GM12878 (cell line): ENCODE results near the gene PEMT. TPM values are rescaled to one million over a fixed set of nuclear protein-coding genes. Genes with fewer than 3 reads are reported as not detected.

Experiments used
- ATAC-seq: fragments of 200-7000 bp; cut with Tn5 transposase; 3 replicates; pipeline ENCODE4 v1.9.1; 2020; ENCODE audit warnings: mild to moderate bottlenecking, moderate library complexity
- BruUV-seq: library from RNA; stranded (reverse); fragments of 400-500 nt; replicated peaks from 2 replicates; lab custom pipeline; 2021; lab: Mats Ljungman, UMichigan
- CTCF ChIA-PET: fragments of 300-600 bp; sonication (Branson Sonifier 250); formaldehyde crosslinking; extraction: SDS; loops from one replicate; lab custom pipeline; 2021; ENCODE audit warnings: inconsistent platforms; lab: Yijun Ruan, JAX
- POLR2A ChIA-PET: fragments of 350-600 bp; formaldehyde crosslinking; extraction: SDS; loops from one replicate; lab custom pipeline; 2021; ENCODE audit warnings: inconsistent platforms; lab: Charles Lee
- RAD21 ChIA-PET: fragments of 300-600 bp; sonication (Branson Sonifier 250); formaldehyde crosslinking; loops from one replicate; lab custom pipeline; 2023; ENCODE audit warnings: antibody characterized with exemption; ENCODE audit not compliant: unreplicated experiment; lab: Charles Lee
- SMC1A ChIA-PET: fragments of 300-600 bp; sonication (Branson Sonifier 250); formaldehyde crosslinking; loops from one replicate; lab custom pipeline; 2023; ENCODE audit not compliant: unreplicated experiment, uncharacterized antibody; lab: Charles Lee
- DNase-seq: peaks from one replicate; pipeline ENCODE4 v3.0.0-alpha.2; 2011; ENCODE audit warnings: low read depth, low spot score
- FAIRE-seq: peaks from 3 replicates; lab custom pipeline; 2011; peaks lifted over from hg19 to GRCh38; lab: Jason Lieb, UNC
- H2AFZ ChIP-seq: 2 replicates; pipeline ENCODE4 v1.6.0; 2011; ENCODE audit warnings: low read depth, low read length, control low read depth; ENCODE audit not compliant: control insufficient read depth
- H3K27ac ChIP-seq: 2 replicates; pipeline ENCODE4 v1.5.1; 2011; ENCODE audit warnings: control low read depth; ENCODE audit not compliant: control insufficient read depth, insufficient read depth
- H3K27me3 ChIP-seq, 2 experiments: replicated peaks in 1 of 2; 2 replicates each; pipeline versions ENCODE4 v1.6.0 to v1.6.1; 2011; ENCODE audit warnings: low read length in 1 of 2; ENCODE audit not compliant: control insufficient read depth in 2 of 2, insufficient read depth in 2 of 2
- H3K36me3 ChIP-seq, 2 experiments: 2 replicates each; pipeline ENCODE4 v1.5.1; 2011; ENCODE audit warnings: low read length in 1 of 2; ENCODE audit not compliant: control insufficient read depth in 2 of 2, insufficient read depth in 2 of 2
- H3K4me1 ChIP-seq: 2 replicates; pipeline ENCODE4 v1.6.1; 2011; ENCODE audit warnings: mild to moderate bottlenecking, low read length, moderate library complexity, mixed read lengths; ENCODE audit not compliant: control insufficient read depth, insufficient read depth
- H3K4me2 ChIP-seq: 2 replicates; pipeline ENCODE4 v1.6.0; 2011; ENCODE audit warnings: control low read depth; ENCODE audit not compliant: control insufficient read depth, insufficient read depth
- H3K4me3 ChIP-seq: fragments of 200-600 bp; sonication (generic); 2 replicates; pipeline ENCODE4 v1.5.1; 2016
- H3K79me2 ChIP-seq: 2 replicates; pipeline ENCODE4 v1.6.0; 2011; ENCODE audit warnings: low read length; ENCODE audit not compliant: control insufficient read depth, insufficient read depth
- H3K9ac ChIP-seq: 2 replicates; pipeline ENCODE4 v1.8.0; 2011; ENCODE audit warnings: low read length, control low read depth, mixed read lengths; ENCODE audit not compliant: control insufficient read depth, insufficient read depth
- H3K9me3 ChIP-seq: replicated peaks from 3 replicates; pipeline ENCODE4 v1.5.1; 2011; ENCODE audit warnings: mild to moderate bottlenecking, low read length; ENCODE audit not compliant: control insufficient read depth, insufficient read depth
- H4K20me1 ChIP-seq: 2 replicates; pipeline ENCODE4 v1.6.0; 2011; ENCODE audit not compliant: control insufficient read depth, insufficient read depth
- CBX5 ChIP-seq: sonication (generic); IDR thresholded peaks from 2 replicates; pipeline ENCODE4 v1.6.1; 2016; ENCODE audit warnings: low read depth, moderate library complexity, mild to moderate bottlenecking, inconsistent platforms
- CREB1 ChIP-seq: IDR thresholded peaks from 2 replicates; pipeline ENCODE4 v1.6.1; 2012; ENCODE audit warnings: low read depth, mild to moderate bottlenecking, inconsistent platforms
- HCFC1 ChIP-seq: fragments of 150-350 bp; IDR thresholded peaks from 2 replicates; pipeline ENCODE4 v1.6.1; 2014; ENCODE audit warnings: low read length
- HDGF ChIP-seq: fragments of 450-650 bp; IDR thresholded peaks from 2 replicates; pipeline ENCODE4 v1.6.1; 2016; ENCODE audit warnings: antibody characterized with exemption
- IKZF1 ChIP-seq: fragments of 450-650 bp; conservative IDR thresholded peaks from 2 replicates; pipeline ENCODE4 v1.6.1; 2017; ENCODE audit warnings: antibody characterized with exemption, mild to moderate bottlenecking
- POLR2AphosphoS5 ChIP-seq: IDR thresholded peaks from 2 replicates; pipeline ENCODE4 v1.6.1; 2011; ENCODE audit warnings: mild to moderate bottlenecking, low read length, inconsistent platforms
- POU2F2 ChIP-seq: IDR thresholded peaks from 3 replicates; pipeline ENCODE4 v1.6.1; 2011; ENCODE audit warnings: low read depth, mild to moderate bottlenecking, low read length, borderline replicate concordance
- RAD51 ChIP-seq: fragments of 450-650 bp; IDR thresholded peaks from 2 replicates; pipeline ENCODE4 v1.6.1; 2016; ENCODE audit warnings: moderate library complexity, mild to moderate bottlenecking, inconsistent platforms
- RELA ChIP-seq: fragments of 450-650 bp; IDR thresholded peaks from 2 replicates; pipeline ENCODE4 v1.8.0; 2014; ENCODE audit warnings: borderline replicate concordance; ENCODE audit not compliant: partially characterized antibody
- TCF7 ChIP-seq: IDR thresholded peaks from 2 replicates; pipeline ENCODE4 v1.6.1; 2014; ENCODE audit warnings: antibody characterized with exemption, borderline replicate concordance
- WGBS: methylation state at CpG from one replicate; pipeline ENCODE4 v1.1.6; 2016; ENCODE audit warnings: low lambda C conversion rate; ENCODE audit not compliant: insufficient replicate concordance, insufficient coverage; ENCODE audit errors: missing lambda C conversion rate; 5-methylcytosine and 5-hydroxymethylcytosine counted together
- in situ Hi-C: fragments of 300-500 bp; cut with MboI; formaldehyde crosslinking; loops from 9 replicates; pipeline ENCODE4 v1.14.3; 2018; ENCODE audit warnings: mixed read lengths
- intact Hi-C: fragments of 100-400 bp; cut with micrococcal nuclease; formaldehyde crosslinking; loops from one replicate; pipeline ENCODE4 v1.14.2; 2022; ENCODE audit not compliant: unreplicated experiment
- polyA plus RNA-seq, 11 experiments: library from polyadenylated mRNA; depleted of rRNA in 4 of 11; unstranded in 6 of 11; stranded (reverse) in 5 of 11; fragments of >200 nt; fragmentation: Nextera tagmentation in 4 of 11; fragmentation: Illumina TruSeq in 1 of 11; extraction: Ambion mirVana in 4 of 11; extraction: Trizol in 1 of 11; gene quantifications; 1 replicate in 1 of 11; 2 replicates in 10 of 11; pipeline versions ENCODE4 v1.2.1 to v1.2.3, GENCODE V29; 2011 to 2016; ENCODE audit warnings: inconsistent platforms in 2 of 11, missing spikeins in 2 of 11, low read depth in 1 of 11
- total RNA-seq, 4 experiments: library from RNA; depleted of rRNA in 3 of 4; stranded (reverse); fragments of >200 nt in 3 of 4; fragmentation: Illumina TruSeq in 1 of 4; extraction: Trizol in 1 of 4; gene quantifications; 2 replicates each; pipeline versions ENCODE4 v1.2.1 to v1.2.3, GENCODE V29; 2013 to 2021
- TF ChIP-seq, protein P1 (sequence below): IDR thresholded peaks from 2 replicates; pipeline ENCODE4 v1.6.1; 2012; ENCODE audit warnings: low read depth, low read length, improper control_type of control experiment
- TF ChIP-seq, protein P2 (sequence below): IDR thresholded peaks from 2 replicates; pipeline ENCODE4 v1.6.1; 2012; ENCODE audit warnings: low read length, inconsistent platforms
- TF ChIP-seq, protein P3 (sequence below): IDR thresholded peaks from 2 replicates; pipeline ENCODE4 v1.6.1; 2012; ENCODE audit warnings: improper control_type of control experiment, low read depth, low read length; ENCODE audit not compliant: insufficient replicate concordance

PEMT gene
- total and polyA plus RNA-seq, 10 of the 15 experiments (the other 5 are each of a cell fraction or from before 2014, with no cell fraction given): 2.8 to 44.7 (median 25.4) TPM

DNA sequence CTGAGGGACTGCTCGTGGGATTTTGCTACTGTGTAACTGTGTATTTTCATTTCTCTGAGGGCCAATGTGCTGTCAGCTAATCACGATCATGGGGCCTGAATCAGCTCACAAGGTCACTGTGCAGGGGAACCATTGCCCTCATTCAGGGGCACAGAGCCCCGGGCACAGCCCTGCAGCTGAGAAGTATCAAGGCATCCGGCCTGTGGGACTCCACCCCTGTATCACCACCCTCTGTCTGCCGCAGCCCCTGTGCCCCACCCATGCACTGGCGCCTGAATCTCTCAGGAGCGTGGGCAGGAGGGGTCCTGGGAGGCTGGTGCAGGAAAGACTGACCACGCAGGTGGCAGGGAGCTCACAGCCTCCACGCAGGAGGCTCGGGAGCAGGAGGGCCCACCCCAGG, 51.9 kb downstream of the PEMT start:
- Histone ChIP-seq H3K27me3 (no peaks in the 10 kb centered on the region), H3K9me3 (no peaks in the 10 kb centered on the region), H4K20me1 (no peaks in the 10 kb centered on the region; the same call in 1 of the 2 replicates), H3K4me3 (no peak overlapping the region), H3K36me3 (no peaks in the 10 kb centered on the region), H3K27ac (no peak overlapping the region)
- in situ Hi-C loops: no loop called here
- RAD21 ChIA-PET: no interaction called here
- TF ChIP-seq TCF7 (no peak), IKZF1 (no peak), CBX5 (no peak), POLR2AphosphoS5 (no peak), HDGF (no peak), RAD51 (no peak), HCFC1 (no peak), CREB1 (no peak), RELA (no peak), POU2F2 (no peak)
- TF ChIP-seq, protein P1, sequence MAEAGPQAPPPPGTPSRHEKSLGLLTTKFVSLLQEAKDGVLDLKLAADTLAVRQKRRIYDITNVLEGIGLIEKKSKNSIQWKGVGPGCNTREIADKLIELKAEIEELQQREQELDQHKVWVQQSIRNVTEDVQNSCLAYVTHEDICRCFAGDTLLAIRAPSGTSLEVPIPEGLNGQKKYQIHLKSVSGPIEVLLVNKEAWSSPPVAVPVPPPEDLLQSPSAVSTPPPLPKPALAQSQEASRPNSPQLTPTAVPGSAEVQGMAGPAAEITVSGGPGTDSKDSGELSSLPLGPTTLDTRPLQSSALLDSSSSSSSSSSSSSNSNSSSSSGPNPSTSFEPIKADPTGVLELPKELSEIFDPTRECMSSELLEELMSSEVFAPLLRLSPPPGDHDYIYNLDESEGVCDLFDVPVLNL: no peak
- TF ChIP-seq, protein P2, sequence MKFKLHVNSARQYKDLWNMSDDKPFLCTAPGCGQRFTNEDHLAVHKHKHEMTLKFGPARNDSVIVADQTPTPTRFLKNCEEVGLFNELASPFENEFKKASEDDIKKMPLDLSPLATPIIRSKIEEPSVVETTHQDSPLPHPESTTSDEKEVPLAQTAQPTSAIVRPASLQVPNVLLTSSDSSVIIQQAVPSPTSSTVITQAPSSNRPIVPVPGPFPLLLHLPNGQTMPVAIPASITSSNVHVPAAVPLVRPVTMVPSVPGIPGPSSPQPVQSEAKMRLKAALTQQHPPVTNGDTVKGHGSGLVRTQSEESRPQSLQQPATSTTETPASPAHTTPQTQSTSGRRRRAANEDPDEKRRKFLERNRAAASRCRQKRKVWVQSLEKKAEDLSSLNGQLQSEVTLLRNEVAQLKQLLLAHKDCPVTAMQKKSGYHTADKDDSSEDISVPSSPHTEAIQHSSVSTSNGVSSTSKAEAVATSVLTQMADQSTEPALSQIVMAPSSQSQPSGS: no peak
- TF ChIP-seq, protein P3, sequence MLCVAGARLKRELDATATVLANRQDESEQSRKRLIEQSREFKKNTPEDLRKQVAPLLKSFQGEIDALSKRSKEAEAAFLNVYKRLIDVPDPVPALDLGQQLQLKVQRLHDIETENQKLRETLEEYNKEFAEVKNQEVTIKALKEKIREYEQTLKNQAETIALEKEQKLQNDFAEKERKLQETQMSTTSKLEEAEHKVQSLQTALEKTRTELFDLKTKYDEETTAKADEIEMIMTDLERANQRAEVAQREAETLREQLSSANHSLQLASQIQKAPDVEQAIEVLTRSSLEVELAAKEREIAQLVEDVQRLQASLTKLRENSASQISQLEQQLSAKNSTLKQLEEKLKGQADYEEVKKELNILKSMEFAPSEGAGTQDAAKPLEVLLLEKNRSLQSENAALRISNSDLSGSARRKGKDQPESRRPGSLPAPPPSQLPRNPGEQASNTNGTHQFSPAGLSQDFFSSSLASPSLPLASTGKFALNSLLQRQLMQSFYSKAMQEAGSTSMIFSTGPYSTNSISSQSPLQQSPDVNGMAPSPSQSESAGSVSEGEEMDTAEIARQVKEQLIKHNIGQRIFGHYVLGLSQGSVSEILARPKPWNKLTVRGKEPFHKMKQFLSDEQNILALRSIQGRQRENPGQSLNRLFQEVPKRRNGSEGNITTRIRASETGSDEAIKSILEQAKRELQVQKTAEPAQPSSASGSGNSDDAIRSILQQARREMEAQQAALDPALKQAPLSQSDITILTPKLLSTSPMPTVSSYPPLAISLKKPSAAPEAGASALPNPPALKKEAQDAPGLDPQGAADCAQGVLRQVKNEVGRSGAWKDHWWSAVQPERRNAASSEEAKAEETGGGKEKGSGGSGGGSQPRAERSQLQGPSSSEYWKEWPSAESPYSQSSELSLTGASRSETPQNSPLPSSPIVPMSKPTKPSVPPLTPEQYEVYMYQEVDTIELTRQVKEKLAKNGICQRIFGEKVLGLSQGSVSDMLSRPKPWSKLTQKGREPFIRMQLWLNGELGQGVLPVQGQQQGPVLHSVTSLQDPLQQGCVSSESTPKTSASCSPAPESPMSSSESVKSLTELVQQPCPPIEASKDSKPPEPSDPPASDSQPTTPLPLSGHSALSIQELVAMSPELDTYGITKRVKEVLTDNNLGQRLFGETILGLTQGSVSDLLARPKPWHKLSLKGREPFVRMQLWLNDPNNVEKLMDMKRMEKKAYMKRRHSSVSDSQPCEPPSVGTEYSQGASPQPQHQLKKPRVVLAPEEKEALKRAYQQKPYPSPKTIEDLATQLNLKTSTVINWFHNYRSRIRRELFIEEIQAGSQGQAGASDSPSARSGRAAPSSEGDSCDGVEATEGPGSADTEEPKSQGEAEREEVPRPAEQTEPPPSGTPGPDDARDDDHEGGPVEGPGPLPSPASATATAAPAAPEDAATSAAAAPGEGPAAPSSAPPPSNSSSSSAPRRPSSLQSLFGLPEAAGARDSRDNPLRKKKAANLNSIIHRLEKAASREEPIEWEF: no peak
- TF ChIP-seq, all 136 proteins: peak for 0
- SMC1A ChIA-PET: no interaction called here
- Histone ChIP-seq H3K4me1 (no peaks in the 10 kb centered on the region), H2AFZ (no peak overlapping the region), H3K9ac (no peak overlapping the region), H3K4me2 (no peak overlapping the region), H3K79me2 (no peaks in the 10 kb centered on the region)
- POLR2A ChIA-PET: no interaction called here
- intact Hi-C loops: no loop called here
- DNase-seq (no peak), FAIRE-seq (no peak), ATAC-seq (no peak)
- WGBS: 54% methylated on average over 10 of the region's 10 CpGs
- BruUV-seq: no TSS peak
- CTCF ChIA-PET: interaction anchor here (0.6 to 1.5 kb wide), 2 partner anchors 43 to 102 kb away, joined by 3 read pairs; no protein-coding TSS in a partner anchor
